ENCODE data around the gene NF1. TPM values are rescaled to one million over a fixed set of nuclear protein-coding genes. Genes with fewer than 3 reads are reported as not detected.

The NF1 gene
- total and polyA plus RNA-seq, 4 donors: 8.4 to 116 (median 25.5) TPM

GRCh38 chr17:31390748-31391495, 296.1 kb downstream of the NF1 start:
- no peak for TF ChIP-seq CTCF (IDR thresholded peaks at IDR 0.05; ENCODE audit: control extremely low read depth, extremely low read depth)
- Histone ChIP-seq H3K36me3 (ENCODE audit: control insufficient read depth in 4 of 4, insufficient read depth in 4 of 4, low read length in 4 of 4) (no peaks in the 10 kb centered on the region), H3K27me3 (ENCODE audit: control insufficient read depth in 3 of 3, insufficient read depth in 3 of 3, low read length in 2 of 3) (peaks cover 0 to 31% (median 2%) of the 10 kb centered on the region in 3 donors), H3K9me3 (ENCODE audit: control insufficient read depth in 4 of 4, insufficient read depth in 3 of 4, low read length in 3 of 4) (no peaks in the 10 kb centered on the region), H3K4me1 (ENCODE audit: control insufficient read depth in 5 of 5, insufficient read depth in 5 of 5, low read length in 5 of 5) (peaks cover 0 to 5% (median 0%) of the 10 kb centered on the region in 5 donors), H3K9ac (ENCODE audit: insufficient read depth in 1 of 2, low read length in 2 of 2) (no peak overlapping the region), H3K4me3 (no peak overlapping the region), H3K27ac (ENCODE audit: low read depth in 1 of 2, low read length in 1 of 2) (no peak overlapping the region)
- no peak for DNase-seq
- no peak for ATAC-seq (ENCODE audit: insufficient read depth, low FRiP score)
- 12 to 17% methylated on average over 35 to 56 of the region's 56 CpGs for WGBS, 2 donors

- 1% methylated on average over 65 of the region's 69 CpGs; no CpG with 5 or more reads in 1 of the 2 donors for WGBS, 2 donors
- peak; percentile 40 to 64 (median 48) for DNase-seq
- Histone ChIP-seq H3K9me3 (ENCODE audit: control insufficient read depth in 4 of 4, insufficient read depth in 3 of 4, low read length in 3 of 4) (no peaks in the 10 kb centered on the region), H3K27ac (ENCODE audit: low read depth in 1 of 2, low read length in 1 of 2) (no peak within 1 kb of the TSS), H3K4me1 (ENCODE audit: control insufficient read depth in 5 of 5, insufficient read depth in 5 of 5, low read length in 5 of 5) (peaks cover 0 to 5% (median 0%) of the 10 kb centered on the region in 5 donors), H3K9ac (ENCODE audit: insufficient read depth in 1 of 2, low read length in 2 of 2) (no peak within 1 kb of the TSS), H3K36me3 (ENCODE audit: control insufficient read depth in 4 of 4, insufficient read depth in 4 of 4, low read length in 4 of 4) (no peaks in the 10 kb centered on the region), H3K27me3 (ENCODE audit: control insufficient read depth in 3 of 3, insufficient read depth in 3 of 3, low read length in 2 of 3) (peaks cover 0 to 31% (median 2%) of the 10 kb centered on the region in 3 donors), H3K4me3 (peak within 1 kb of the TSS; percentile 36)
- TF ChIP-seq CTCF (IDR thresholded peaks at IDR 0.05; ENCODE audit: control extremely low read depth, extremely low read depth): no peak
- ATAC-seq (ENCODE audit: insufficient read depth, low FRiP score): no peak
Measured at GRCh38 chr17:31391496-31391949, 296.7 kb downstream of the NF1 start, which contains the start of gene RAB11FIP4. Gene RAB11FIP4 (plus strand): TSS chr17:31391675. CDS start chr17:31391853, 178 bp downstream.

- no peaks in the 10 kb centered on the region for H3K36me3 ChIP-seq (ENCODE audit: control insufficient read depth in 4 of 4, insufficient read depth in 4 of 4, low read length in 4 of 4)
- DNase-seq (no peak), ATAC-seq (ENCODE audit: insufficient read depth, low FRiP score) (no peak)
- no peak for TF ChIP-seq CTCF (IDR thresholded peaks at IDR 0.05; ENCODE audit: control extremely low read depth, extremely low read depth)
- H3K9ac ChIP-seq (ENCODE audit: insufficient read depth in 1 of 2, low read length in 2 of 2): no peak overlapping the region
- no peak overlapping the region for H3K27ac ChIP-seq (ENCODE audit: low read depth in 1 of 2, low read length in 1 of 2)
- H3K9me3 ChIP-seq (ENCODE audit: control insufficient read depth in 4 of 4, insufficient read depth in 3 of 4, low read length in 3 of 4): no peaks in the 10 kb centered on the region
- peaks cover 0 to 5% (median 0%) of the 10 kb centered on the region in 5 donors for H3K4me1 ChIP-seq (ENCODE audit: control insufficient read depth in 5 of 5, insufficient read depth in 5 of 5, low read length in 5 of 5)
- peak overlapping the region; percentile 36 for H3K4me3 ChIP-seq
- 20 to 24% methylated on average over 43 to 52 of the region's 52 CpGs for WGBS, 2 donors
- H3K27me3 ChIP-seq (ENCODE audit: control insufficient read depth in 3 of 3, insufficient read depth in 3 of 3, low read length in 2 of 3): peaks cover 0 to 31% (median 2%) of the 10 kb centered on the region in 3 donors
Measured at GRCh38 chr17:31392002-31392855, 297.5 kb downstream of the NF1 start.

All from lung (tissue), 12 donors.